ENCODE measurements around the gene CBLC.

- TF ChIP-seq CREB5 (CRISPR knock-in tag; IDR thresholded peaks at IDR 0.05; ENCODE audit: low read depth) = no peak
- no peak for TF ChIP-seq PATZ1 (CRISPR knock-in tag; IDR thresholded peaks at IDR 0.05; ENCODE audit: borderline replicate concordance)
- TF ChIP-seq POU6F1 (CRISPR knock-in tag; IDR thresholded peaks at IDR 0.05; ENCODE audit: borderline replicate concordance, low read depth) = no peak
- no peak for TF ChIP-seq TSHZ2 (CRISPR knock-in tag; IDR thresholded peaks at IDR 0.05)
- TF ChIP-seq GLIS3 (CRISPR knock-in tag; IDR thresholded peaks at IDR 0.05) = no peak
- no peak for TF ChIP-seq ARNTL (CRISPR knock-in tag; IDR thresholded peaks at IDR 0.05; ENCODE audit: borderline replicate concordance, low read depth)
- no peak for TF ChIP-seq ZNF8 (CRISPR knock-in tag; IDR thresholded peaks at IDR 0.05)
- no peak for TF ChIP-seq PPARA (CRISPR knock-in tag; IDR thresholded peaks at IDR 0.05; ENCODE audit: borderline replicate concordance)
- no peak for TF ChIP-seq SNAI2 (CRISPR knock-in tag; IDR thresholded peaks at IDR 0.05)
- TF ChIP-seq ZNF70 (CRISPR knock-in tag; IDR thresholded peaks at IDR 0.05) = no peak
- no peak for TF ChIP-seq RARB (CRISPR knock-in tag; IDR thresholded peaks at IDR 0.05)
- TF ChIP-seq TCF4 (CRISPR knock-in tag; IDR thresholded peaks at IDR 0.05; ENCODE audit: borderline replicate concordance) = no peak
- no peak for TF ChIP-seq ZFP30 (CRISPR knock-in tag; IDR thresholded peaks at IDR 0.05)
- TF ChIP-seq ZFP3 (CRISPR knock-in tag; IDR thresholded peaks at IDR 0.05) = no peak
These were observed 46.1 kb upstream of the CBLC start for GRCh38 chr19:44731622-44732021.
